BLaER1 (cell line): Measurements from ENCODE around the gene LUC7L.

Experiments
- H3K27ac ChIP-seq: shearing (Covaris generic); formaldehyde crosslinking; 2 replicates; pipeline ENCODE4 v1.8.1; 2022
- H3K27me3 ChIP-seq: shearing (Covaris generic); formaldehyde crosslinking; 2 replicates; pipeline ENCODE4 v1.8.1; 2022
- H3K36me3 ChIP-seq: shearing (Covaris generic); formaldehyde crosslinking; 2 replicates; pipeline ENCODE4 v1.8.1; 2022
- H3K4me1 ChIP-seq: shearing (Covaris generic); formaldehyde crosslinking; 2 replicates; pipeline ENCODE4 v1.8.1; 2022
- H3K4me2 ChIP-seq: shearing (Covaris generic); formaldehyde crosslinking; 2 replicates; pipeline ENCODE4 v1.8.1; 2022
- H3K4me3 ChIP-seq: shearing (Covaris generic); formaldehyde crosslinking; 2 replicates; pipeline ENCODE4 v1.8.1; 2022
- H3K9ac ChIP-seq: shearing (Covaris generic); formaldehyde crosslinking; 2 replicates; pipeline ENCODE4 v1.8.1; 2022
- H3K9me3 ChIP-seq: shearing (Covaris generic); formaldehyde crosslinking; 2 replicates; pipeline ENCODE4 v1.8.1; 2022
- H4K20me1 ChIP-seq: shearing (Covaris generic); formaldehyde crosslinking; 2 replicates; pipeline ENCODE4 v1.8.1; 2022
- Cebpa-rat ChIP-seq: shearing (Covaris generic); IDR thresholded peaks from 2 replicates; pipeline ENCODE4 v1.8.1; 2022

The LUC7L gene

DNA sequence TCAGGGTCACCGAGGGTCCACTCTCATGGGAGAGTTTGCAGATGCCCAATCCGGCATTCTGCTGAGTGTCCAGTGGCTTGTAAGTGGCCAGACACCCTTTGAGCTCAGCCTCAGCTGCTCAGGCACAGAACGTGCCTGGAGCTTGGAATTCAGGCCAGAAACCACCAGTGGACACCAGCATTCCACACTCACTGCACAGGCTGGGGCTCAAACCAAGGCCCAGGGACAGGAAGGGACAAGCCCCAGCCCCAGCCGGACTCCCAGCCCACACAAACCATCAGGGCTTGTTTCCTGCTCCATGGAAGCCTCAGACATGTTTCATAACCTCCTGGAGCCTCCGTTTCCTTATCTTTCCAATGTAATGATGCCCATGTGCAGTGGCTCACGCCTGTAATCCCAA lies 85.8 kb downstream of the LUC7L start:
- Histone ChIP-seq H3K9me3 (no peaks in the 10 kb centered on the region), H3K4me2 (no peak overlapping the region)

DNA sequence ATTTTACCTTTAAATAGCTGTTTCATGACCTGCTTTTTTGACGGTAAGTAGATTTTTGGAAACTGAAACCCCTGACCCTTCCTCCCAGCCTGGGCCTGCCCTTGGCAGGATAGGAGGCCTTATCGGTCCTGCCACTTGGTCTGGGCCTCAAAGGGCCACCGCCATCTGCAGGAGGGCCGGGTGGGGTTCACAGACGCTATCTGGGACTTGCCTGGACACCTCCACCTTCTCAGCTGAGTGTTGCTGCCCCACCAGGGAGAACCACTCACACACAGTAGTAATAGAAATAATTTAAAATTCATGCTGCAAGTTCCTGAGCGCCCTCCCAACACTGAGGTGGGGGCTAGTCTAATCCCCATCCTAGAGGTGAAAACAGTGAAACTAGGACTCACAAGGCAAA lies 86.2 kb downstream of the LUC7L start:
- no peaks in the 10 kb centered on the region for H3K9me3 ChIP-seq
- TF ChIP-seq Cebpa-rat: no peak
- no peak overlapping the region for H3K4me3 ChIP-seq
- no peaks in the 10 kb centered on the region for H3K36me3 ChIP-seq
- H3K4me1 ChIP-seq: 0 out of 2 replicates have a peak, but pooled peaks cover 7% of the 10 kb centered on the region
- H3K4me2 ChIP-seq: no peak overlapping the region
- no peaks in the 10 kb centered on the region for H3K27me3 ChIP-seq
- no peak overlapping the region for H3K27ac ChIP-seq
- H3K9ac ChIP-seq: no peak overlapping the region
- no peaks in the 10 kb centered on the region for H4K20me1 ChIP-seq

More for the DNA sequence above, 85.8 kb downstream of the LUC7L start:
- Histone ChIP-seq H3K27ac (no peak overlapping the region), H3K4me3 (no peak overlapping the region), H3K36me3 (no peaks in the 10 kb centered on the region), H3K27me3 (no peaks in the 10 kb centered on the region; the same call in 1 of the 2 replicates), H4K20me1 (no peaks in the 10 kb centered on the region), H3K9ac (no peak overlapping the region), H3K4me1 (0 out of 2 replicates have a peak, but pooled peaks cover 7% of the 10 kb centered on the region)
- TF ChIP-seq Cebpa-rat: no peak

DNA sequence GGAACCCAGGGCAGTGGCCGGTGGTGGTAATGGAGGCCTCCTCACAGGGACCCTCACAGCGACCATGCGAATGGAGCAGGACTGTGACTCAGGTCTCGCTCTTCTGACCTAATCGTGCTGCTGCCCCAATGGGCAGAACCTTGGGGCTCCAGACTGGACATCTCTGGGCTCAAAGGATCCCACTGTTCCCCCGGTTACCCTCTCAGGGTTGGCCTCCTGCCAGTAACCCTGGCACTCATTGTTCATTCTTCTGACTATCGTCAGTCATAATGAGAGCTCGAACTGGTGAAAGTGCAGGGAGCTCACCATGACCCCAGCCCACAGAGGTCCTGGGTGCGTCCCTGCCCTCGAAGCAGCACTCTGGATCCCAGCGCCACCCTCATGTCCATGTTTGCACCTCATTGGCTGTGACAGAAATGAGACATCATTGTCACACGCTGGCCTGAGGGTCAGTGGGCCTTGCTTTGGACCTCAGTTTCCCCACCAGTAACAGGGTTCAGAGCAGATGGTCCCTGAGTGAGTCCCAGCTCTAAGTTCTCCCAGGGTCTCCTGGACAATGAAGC lies 86.8 kb downstream of the LUC7L start:
- no peaks in the 10 kb centered on the region for H4K20me1 ChIP-seq
- no peaks in the 10 kb centered on the region for H3K27me3 ChIP-seq
- no peaks in the 10 kb centered on the region for H3K36me3 ChIP-seq
- no peak overlapping the region for H3K27ac ChIP-seq
- no peak overlapping the region for H3K4me2 ChIP-seq
- H3K9me3 ChIP-seq: no peaks in the 10 kb centered on the region
- TF ChIP-seq Cebpa-rat: no peak
- H3K9ac ChIP-seq: no peak overlapping the region
- H3K4me3 ChIP-seq: no peak overlapping the region
- H3K4me1 ChIP-seq: peaks cover 9% of the 10 kb centered on the region

DNA sequence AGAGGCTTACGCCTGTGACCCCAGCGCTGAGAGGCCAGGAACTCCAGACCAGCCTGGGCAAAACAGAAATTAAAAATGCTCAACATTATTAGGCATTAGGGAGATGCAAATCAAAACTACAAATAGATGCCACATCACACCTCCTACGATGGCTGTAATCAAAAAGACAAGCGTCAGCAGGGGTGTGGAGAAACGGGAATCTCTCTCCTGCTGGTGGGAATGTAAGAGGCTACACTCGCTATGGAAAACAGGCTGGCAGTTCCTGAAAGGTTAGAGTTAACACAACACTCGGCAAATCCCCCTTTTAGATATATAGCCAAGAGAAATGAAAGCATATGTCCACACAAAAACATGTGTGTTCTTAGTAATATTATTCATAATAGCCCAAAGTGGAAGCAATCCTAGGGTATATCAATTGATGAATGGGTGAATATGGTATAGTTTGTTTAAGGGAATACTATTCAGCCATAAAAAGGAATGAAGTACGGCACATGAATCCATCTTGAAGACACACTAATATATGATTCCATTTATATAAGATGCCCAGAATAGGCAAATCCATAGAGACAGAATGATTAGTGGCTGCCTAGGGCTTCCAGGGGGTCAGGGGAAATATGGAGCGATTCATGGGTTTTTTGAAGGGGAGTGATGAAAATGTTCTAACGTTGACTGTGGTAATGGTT lies 88.9 kb downstream of the LUC7L start:
- Histone ChIP-seq H4K20me1 (no peaks in the 10 kb centered on the region), H3K4me2 (no peak overlapping the region), H3K4me3 (no peak overlapping the region), H3K36me3 (no peaks in the 10 kb centered on the region), H3K27me3 (no peaks in the 10 kb centered on the region), H3K4me1 (peaks cover 26% of the 10 kb centered on the region), H3K9ac (no peak overlapping the region), H3K27ac (no peak overlapping the region), H3K9me3 (no peaks in the 10 kb centered on the region)
- no peak for TF ChIP-seq Cebpa-rat
